B cell (primary cell): ENCODE results near the gene AP4E1.

Source experiments
- EZH2 ChIP-seq: IDR thresholded peaks from 2 replicates; pipeline ENCODE4 v1.6.1; 2012; ENCODE audit warnings: borderline replicate concordance, low read depth, mild to moderate bottlenecking, moderate library complexity, low read length; ENCODE audit not compliant: insufficient read depth, poor library complexity, severe bottlenecking
- TF ChIP-seq, protein P1 (sequence below): fragments of 200-600 bp; IDR thresholded peaks from one replicate; pipeline ENCODE4 v1.8.0; 2022; ENCODE audit warnings: antibody characterized with exemption, mild to moderate bottlenecking

DNA sequence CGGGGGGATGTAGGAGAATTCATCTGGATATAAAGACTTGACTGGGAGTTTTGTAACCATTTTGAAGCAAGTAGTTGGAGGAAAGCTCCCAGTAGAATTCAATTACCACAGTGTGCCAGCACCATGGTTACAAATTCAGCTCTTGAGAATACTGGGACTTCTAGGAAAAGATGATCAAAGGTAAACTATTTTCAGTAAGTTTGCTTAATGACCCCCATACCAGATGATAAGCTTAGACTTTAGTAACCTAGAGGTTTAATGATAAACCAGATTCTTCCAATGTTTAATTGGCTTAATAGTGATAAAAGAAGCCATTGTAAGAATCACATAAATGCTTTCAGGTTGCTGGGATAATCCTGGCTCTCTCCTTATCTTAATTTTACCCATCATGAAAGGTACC is 22.3 kb downstream of the AP4E1 start:
- TF ChIP-seq, protein P1, sequence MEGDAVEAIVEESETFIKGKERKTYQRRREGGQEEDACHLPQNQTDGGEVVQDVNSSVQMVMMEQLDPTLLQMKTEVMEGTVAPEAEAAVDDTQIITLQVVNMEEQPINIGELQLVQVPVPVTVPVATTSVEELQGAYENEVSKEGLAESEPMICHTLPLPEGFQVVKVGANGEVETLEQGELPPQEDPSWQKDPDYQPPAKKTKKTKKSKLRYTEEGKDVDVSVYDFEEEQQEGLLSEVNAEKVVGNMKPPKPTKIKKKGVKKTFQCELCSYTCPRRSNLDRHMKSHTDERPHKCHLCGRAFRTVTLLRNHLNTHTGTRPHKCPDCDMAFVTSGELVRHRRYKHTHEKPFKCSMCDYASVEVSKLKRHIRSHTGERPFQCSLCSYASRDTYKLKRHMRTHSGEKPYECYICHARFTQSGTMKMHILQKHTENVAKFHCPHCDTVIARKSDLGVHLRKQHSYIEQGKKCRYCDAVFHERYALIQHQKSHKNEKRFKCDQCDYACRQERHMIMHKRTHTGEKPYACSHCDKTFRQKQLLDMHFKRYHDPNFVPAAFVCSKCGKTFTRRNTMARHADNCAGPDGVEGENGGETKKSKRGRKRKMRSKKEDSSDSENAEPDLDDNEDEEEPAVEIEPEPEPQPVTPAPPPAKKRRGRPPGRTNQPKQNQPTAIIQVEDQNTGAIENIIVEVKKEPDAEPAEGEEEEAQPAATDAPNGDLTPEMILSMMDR = no peak
- no peak for TF ChIP-seq EZH2
